ENCODE data around the gene KLHL24.
A peak's percentile ranks its signal among the peaks of the same experiment; 100 is the strongest.
"Not testable (repeated sequence)": the region's sequence is repeated elsewhere in the genome, so short reads cannot be mapped to it uniquely, and the experiment has no call there.

KLHL24 gene

DNA sequence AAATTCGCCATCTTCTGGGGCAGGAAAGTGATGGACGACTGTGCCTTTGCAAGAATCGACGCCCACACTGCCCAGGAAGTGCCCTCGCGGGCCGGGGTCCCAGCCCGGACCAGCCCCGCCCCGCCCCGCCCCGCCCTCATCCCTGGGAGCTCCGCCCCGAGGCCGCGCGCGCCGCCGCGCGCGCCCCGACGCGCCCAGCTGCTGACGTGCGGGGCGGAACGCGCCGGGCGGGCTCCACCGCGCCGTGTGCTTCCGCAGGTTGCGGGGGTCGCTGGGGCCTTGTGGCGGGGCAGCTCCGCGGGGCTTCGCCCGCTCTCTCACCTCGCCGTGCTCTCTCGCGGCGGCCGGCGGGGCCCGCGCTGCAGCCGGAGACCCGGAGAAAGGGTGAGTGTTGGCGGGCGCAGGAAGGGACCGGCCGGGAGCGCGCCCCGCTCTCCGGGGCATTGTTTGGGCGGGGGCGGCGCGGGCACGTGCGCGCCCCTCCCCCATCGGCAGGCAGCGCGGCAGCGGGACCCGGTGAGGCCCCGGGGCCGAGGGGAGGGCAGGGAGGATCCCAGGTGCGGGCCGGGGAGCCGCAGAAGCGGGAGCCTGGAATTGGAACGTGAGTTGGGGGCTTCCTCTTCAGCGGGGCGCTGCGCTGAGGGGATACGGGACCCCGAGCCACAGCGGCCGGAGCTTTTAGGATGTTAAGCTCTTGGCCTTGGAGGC is 62.3 kb downstream of the KLHL24 start, which contains the start of gene YEATS2:
Gene YEATS2 (plus strand): TSS at position 188 of the 708 bp plus-strand sequence. CDS start 17,366 bp downstream, outside the sequence.
- DNase-seq (ENCODE audit: low spot score), result peak; percentile 70

DNA sequence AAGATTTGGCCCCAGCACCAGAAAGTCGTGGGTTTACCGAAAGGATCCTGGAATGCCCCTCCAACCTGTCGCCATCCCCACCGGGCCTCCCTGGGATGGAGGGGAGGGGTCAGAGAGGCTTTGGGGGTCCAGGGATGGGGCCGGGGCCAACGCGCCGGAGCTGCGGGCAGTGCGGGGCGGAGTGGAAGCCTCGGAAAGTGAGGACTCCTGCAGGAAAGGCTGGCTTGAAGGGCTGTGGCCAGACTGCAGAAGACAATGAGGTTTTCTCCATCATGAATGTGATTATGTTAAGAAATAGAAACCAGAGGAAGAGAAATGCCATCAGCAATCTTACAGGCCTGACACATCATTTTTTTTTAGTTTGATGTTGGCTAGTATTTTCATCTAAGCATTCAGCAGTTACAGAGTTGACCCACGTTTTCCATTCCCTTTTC is 62.9 kb downstream of the KLHL24 start:
- DNase-seq (ENCODE audit: low spot score), result peak; percentile 22

DNA sequence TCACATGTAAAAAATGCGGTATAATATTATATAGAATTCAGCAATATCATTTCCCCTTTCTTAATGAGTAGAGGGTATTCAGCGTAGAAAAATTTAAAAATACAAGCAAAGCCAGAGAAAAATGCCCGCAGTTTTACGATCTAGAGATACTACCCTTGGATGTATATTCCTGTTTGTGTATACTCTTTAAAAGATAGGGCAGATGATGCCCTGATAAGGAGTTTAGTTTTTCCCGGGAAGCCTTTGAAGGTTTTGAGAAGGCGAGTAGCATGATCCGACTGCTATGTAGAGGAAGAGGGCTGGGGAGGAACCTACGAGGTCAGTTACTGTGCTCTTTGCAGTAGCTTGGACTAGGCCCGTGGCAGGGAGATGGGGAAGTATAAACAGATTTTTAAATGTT is 63.3 kb downstream of the KLHL24 start:
- no peak for DNase-seq (ENCODE audit: low spot score)

DNA sequence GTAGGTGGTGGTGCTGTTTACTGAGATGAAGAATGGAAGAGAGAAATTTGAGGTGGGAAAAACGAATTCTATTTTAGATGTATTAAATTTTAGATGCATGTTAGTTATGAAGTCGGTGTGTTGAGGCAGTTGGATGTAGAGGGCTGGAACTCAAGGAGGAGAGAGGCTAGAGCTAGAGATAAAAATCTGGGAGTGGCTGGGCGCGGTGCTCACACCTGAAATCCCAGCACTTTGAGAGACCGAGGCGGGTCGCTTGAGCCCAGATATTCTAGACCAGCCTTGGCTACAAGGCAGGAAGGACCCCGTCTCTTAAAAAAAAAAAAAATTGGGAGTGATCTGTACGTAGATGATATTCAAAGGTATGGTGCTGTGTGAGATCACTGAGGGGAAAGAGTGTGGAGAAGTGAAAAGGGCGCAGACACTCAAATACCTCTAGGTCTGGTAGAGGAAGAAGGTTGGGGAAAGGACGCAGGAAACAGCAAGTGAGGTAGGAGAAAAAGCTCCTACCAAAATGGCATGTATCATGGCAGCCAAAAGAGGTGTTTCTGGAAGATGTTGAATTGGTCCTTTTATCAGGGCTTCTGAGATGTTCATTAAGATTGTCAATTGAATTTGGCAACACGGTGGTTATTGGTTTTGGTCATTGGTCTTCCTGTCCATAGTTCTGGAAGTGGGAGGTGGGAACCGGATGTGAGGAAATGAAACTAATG is 64.0 kb downstream of the KLHL24 start:
- DNase-seq (ENCODE audit: low spot score), result peak; percentile 37

DNA sequence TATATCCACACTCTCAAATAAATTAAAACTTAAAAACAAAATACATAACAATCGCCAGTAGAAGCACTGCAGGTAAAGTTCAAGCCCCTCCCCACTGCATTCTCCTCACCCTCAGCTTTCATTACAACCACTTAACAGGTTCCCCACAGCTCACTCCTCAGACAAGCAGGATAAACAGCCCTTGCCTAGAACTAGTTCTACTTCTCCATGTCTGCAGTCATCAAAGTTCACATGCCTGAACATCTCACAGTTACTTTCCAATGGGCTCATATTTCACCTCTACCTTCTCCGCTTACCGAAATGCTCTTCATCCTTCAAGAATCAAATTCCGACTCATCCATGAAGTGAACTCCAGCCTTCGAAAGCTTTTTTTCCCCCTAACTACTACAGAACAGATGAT is 66.3 kb downstream of the KLHL24 start:
- DNase-seq (ENCODE audit: low spot score), result no peak

DNA sequence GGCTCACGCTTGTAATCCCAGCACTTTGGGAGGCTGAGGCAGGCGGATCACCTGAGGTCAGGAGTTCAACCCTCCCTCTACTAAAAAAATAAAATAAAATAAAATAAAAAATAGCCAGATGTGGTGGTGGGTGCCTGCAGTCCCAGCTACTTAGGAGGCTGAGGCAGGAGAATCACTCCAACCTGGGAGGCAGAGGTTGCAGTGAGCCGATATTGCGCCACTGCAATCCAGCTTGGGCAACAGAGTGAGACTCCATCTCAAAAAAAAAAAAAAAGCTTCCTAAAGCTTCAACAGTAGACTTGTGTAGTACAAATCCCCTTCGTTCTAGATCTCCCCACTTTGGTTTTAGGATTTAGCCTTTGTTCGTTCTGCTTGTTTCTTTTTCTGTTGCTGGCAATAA is 68.5 kb downstream of the KLHL24 start:
- not testable (repeated sequence) for DNase-seq (ENCODE audit: low spot score)

DNA sequence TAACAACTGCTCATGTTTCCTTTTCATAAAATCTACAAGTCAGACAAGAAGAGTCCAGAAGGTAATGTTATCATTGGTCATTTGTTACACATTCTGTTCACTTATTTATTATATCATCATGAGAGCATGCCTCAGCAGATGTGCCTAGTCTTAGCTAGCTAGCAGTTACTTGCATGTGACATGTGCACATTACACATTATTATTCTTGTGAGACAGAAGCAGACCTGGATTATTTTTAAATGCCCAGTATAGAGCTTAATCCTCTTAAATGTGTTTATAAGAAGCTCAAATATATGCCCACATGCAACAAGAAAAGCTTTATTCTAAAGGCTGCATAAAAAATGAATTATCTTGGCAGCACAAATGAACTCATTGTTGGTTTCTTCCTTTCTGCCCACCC is 74.8 kb downstream of the KLHL24 start:
- no peak for DNase-seq (ENCODE audit: low spot score)

DNA sequence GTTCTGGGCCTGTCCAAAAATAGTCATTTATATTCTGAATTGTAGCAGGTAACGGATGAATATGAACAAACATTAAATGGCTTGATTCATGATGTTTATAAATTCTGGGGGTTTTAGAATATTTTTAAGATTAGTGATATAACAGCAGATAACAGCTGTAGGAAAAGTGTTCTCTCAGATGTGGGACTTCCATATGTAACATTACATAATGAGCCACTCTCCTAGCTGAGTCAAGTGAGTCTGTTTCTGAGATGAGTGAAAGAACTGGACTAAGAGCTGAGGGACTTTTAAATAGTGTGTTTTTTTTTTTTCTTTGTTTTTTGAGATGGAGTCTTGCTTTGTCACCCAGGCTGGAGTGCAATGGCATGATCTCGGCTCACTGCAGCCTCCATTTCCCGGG is 76.1 kb downstream of the KLHL24 start:
- no peak for DNase-seq (ENCODE audit: low spot score)

DNA sequence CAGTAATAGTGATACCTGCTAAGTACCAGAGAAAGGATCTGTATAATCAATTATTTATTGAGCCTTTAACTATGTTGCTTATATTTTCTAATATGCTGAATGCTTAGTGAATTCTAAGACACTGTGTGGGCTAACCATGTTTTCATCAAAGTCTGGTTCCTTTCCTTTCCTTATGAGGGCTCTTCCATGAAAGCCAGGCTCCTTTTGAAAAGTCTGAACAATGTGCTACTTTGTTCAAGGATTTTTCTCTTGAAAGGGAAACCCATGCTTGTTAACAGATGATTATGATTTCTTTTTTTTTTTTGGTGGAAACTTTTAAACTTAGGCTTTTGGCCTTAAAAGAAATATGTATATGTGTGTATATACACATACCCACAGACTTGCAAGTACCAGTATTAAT is 79.2 kb downstream of the KLHL24 start:
- DNase-seq (ENCODE audit: low spot score), result no peak

DNA sequence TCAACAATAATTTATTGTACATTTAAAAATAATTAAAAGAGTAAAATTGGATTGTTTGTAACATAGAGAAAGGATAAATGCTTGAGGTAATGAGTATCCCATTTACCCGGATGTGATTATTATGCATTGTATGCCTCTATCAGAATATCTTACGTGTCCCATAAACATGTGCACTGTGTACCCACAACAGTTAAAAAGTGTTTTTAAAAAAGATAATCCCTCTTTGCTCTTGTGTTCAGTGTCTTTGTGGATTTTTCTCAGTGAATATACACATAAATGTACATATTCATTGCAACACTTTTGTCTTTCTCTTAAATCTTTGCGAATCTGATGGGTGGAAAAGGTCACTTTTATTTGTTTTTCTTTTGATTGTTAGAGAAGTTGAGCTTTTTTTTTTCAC is 82.6 kb downstream of the KLHL24 start:
- no peak for DNase-seq (ENCODE audit: low spot score)

DNA sequence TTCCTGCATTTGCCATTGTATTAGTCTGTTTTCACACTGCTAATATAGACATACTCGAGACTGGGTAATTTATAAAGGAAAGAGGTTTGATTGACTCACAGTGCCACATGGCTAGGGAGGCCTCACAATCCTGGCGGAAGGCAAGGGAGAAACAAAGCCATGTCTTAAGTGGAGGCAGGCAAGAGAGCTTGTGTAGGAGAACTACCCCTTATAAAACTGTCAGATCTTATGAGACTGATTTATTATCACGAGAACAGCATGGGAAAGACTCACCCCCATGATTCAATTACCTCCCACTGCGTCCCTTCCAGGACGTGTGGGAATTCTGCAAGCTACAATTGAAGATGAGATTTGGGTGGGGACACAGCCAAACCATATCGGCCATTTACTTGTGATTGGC is 90.0 kb downstream of the KLHL24 start:
- no peak for DNase-seq (ENCODE audit: low spot score)

DNA sequence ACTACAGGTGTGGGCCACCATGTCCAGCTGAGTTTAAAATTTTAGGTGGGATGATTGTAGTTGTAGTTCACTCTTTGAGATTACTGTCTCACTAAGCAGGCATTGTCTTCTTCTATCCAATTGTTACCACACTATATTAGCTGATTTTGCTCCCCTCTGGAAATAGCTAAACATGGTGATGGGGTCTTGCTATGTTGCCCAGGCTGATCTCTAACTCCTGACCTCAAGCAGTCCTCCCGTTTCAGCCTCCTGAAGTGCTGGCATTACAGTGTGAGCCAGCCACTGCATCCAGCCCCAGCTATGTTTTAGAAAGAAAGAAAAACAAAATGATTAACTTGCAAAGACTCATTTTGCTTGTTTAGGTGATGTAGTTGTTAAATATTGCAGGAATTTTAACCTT is 92.8 kb downstream of the KLHL24 start:
- DNase-seq (ENCODE audit: low spot score), result no peak

DNA sequence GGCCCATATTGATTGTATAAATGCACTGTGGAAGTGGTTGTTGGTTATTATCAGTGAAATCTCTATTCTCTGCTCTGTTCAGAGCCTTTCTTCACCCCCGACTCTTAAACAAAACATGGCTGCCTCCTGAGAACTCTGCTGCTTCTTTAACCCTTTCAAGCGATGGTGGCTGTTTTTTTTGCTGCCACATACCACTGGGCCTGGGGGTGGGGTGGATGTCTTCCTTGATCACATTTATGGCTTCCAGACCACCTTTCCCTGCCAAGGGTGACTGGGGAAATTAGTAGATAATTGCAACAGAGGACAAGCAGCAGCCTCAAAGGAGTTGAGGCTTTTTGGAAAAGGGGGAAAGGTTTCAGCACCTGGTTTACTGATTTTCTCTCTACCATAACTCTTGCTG is 94.9 kb downstream of the KLHL24 start:
- no peak for DNase-seq (ENCODE audit: low spot score)

DNA sequence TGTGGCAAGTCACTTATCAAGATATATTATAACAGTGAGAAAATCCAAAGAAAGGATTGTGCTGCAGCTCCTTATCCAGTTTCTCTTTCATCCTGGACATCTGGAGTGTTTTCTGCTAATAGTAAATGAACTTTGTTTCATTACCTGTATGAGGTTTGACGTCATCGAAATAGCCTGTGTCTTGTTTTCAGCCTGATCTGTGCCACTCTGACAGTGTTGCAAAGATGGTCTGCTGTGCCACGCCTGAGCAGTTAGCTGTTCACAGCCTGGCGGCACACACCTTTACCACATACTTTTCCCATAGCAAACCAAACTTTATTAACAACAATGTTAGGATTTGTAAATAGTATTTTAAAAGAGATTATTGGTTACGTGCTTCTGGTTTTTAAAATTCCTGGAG is 96.2 kb downstream of the KLHL24 start:
- DNase-seq (ENCODE audit: low spot score), result no peak

DNA sequence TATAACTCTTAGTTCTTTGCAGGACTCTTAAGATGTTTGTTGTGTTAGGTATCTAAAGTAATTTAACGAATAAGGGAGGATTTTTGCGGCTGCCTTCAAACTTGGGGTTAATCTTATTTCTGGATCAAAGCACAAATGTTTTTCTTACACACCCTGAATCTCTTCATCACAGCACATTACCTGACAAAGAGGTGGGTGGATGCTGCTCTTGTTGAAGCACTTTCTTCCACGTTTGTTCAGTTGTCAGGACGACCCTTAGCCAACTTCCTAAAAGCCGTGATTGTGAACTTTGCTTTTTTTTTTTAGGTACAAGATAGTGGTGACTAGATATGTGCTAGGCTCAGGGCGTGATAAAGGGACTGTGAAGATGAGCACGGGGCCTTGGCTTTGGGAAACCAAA is 98.1 kb downstream of the KLHL24 start:
- no peak for DNase-seq (ENCODE audit: low spot score)
